K562 (cell line): Measurements from ENCODE around the gene PPFIA1. TPM values are rescaled to one million over a fixed set of nuclear protein-coding genes. Genes with fewer than 3 reads are reported as not detected.

Source experiments
- ATAC-seq: fragments of 200-7000 bp; cut with Tn5 transposase; 3 replicates; pipeline ENCODE4 v1.9.1; 2020; ENCODE audit warnings: moderate library complexity
- BruUV-seq: library from RNA; stranded (reverse); fragments of 400-500 nt; replicated peaks from 2 replicates; lab custom pipeline; 2021; lab: Mats Ljungman, UMichigan
- CTCF ChIA-PET: fragments of 300-600 bp; formaldehyde crosslinking; extraction: SDS; loops from one replicate; lab custom pipeline; 2021; ENCODE audit warnings: low intra/inter-chr PET ratio; lab: Yijun Ruan, JAX
- POLR2A ChIA-PET: fragments of 300-600, 350-650 bp; sonication (Branson Sonifier 250); formaldehyde crosslinking; extraction: SDS; loops from one replicate; lab custom pipeline; 2021; ENCODE audit warnings: antibody characterized with exemption, inconsistent platforms; lab: Yijun Ruan, JAX
- DNase-seq, 4 experiments: peaks; one replicate each; pipeline versions ENCODE4 v3.0.0 to v3.0.0-alpha.2; 2011 to 2018; ENCODE audit warnings: low spot score in 3 of 4, mixed read lengths in 3 of 4; ENCODE audit errors: extremely low read depth in 1 of 4
- FAIRE-seq: peaks from 2 replicates; lab custom pipeline; 2011; peaks lifted over from hg19 to GRCh38; lab: Jason Lieb, UNC
- H2AFZ ChIP-seq: 2 replicates; pipeline ENCODE4 v1.6.0; 2011; ENCODE audit warnings: low read depth, low read length, control low read depth, inconsistent platforms
- H3K27ac ChIP-seq: fragments of 200-600 bp; 3 replicates; pipeline ENCODE4 v1.8.0; 2011; ENCODE audit warnings: low read depth, mild to moderate bottlenecking, control low read depth, inconsistent platforms, low read length, moderate library complexity, mixed read lengths; ENCODE audit errors: extremely low read depth
- H3K27me3 ChIP-seq, 2 experiments: fragments of 300-600 bp in 1 of 2; 2 replicates in 1 of 2; 3 replicates in 1 of 2; pipeline versions ENCODE4 v1.6.0 to v1.8.0; 2011; ENCODE audit warnings: inconsistent platforms in 2 of 2, low read length in 2 of 2, mild to moderate bottlenecking in 1 of 2, mixed read lengths in 1 of 2, moderate library complexity in 1 of 2; ENCODE audit not compliant: control insufficient read depth in 2 of 2, insufficient read depth in 2 of 2
- H3K36me3 ChIP-seq: fragments of 300-600 bp; 3 replicates; pipeline ENCODE4 v1.8.0; 2011; ENCODE audit warnings: mild to moderate bottlenecking, low read length, inconsistent platforms; ENCODE audit not compliant: control insufficient read depth, insufficient read depth
- H3K4me1 ChIP-seq, 2 experiments: fragments of 200-600 bp in 1 of 2; replicated peaks in 1 of 2; 2 replicates in 1 of 2; 3 replicates in 1 of 2; pipeline versions ENCODE4 v1.5.1 to v1.8.0; 2011; ENCODE audit warnings: inconsistent platforms in 2 of 2, low read length in 2 of 2, mild to moderate bottlenecking in 1 of 2, mixed read lengths in 1 of 2, moderate library complexity in 1 of 2; ENCODE audit not compliant: control insufficient read depth in 2 of 2, insufficient read depth in 2 of 2
- H3K4me2 ChIP-seq: 2 replicates; pipeline ENCODE4 v1.6.1; 2011; ENCODE audit warnings: low read length, control low read depth, inconsistent platforms, mixed read lengths; ENCODE audit not compliant: insufficient read depth
- H3K4me3 ChIP-seq: fragments of 200-600 bp; sonication (generic), shearing (Covaris generic); 2 replicates; pipeline ENCODE4 v1.5.1; 2016; ENCODE audit warnings: control low read depth, inconsistent platforms
- H3K79me2 ChIP-seq: fragments of 200-600 bp; 3 replicates; pipeline ENCODE4 v1.8.0; 2011; ENCODE audit warnings: low read length, inconsistent platforms; ENCODE audit not compliant: control insufficient read depth, insufficient read depth
- H3K9ac ChIP-seq, 2 experiments: 2 replicates each; pipeline versions ENCODE4 v1.6.0 to v1.6.1; 2011; ENCODE audit warnings: low read depth in 2 of 2, low read length in 2 of 2, control low read depth in 1 of 2, inconsistent platforms in 1 of 2, mild to moderate bottlenecking in 1 of 2, mixed read lengths in 1 of 2; ENCODE audit not compliant: insufficient read depth in 1 of 2
- H3K9me1 ChIP-seq: one replicate; pipeline ENCODE4 v1.6.0; 2011; ENCODE audit warnings: inconsistent platforms, mild to moderate bottlenecking, low read length, moderate library complexity; ENCODE audit not compliant: control insufficient read depth, insufficient read depth
- H3K9me3 ChIP-seq: replicated peaks from 2 replicates; pipeline ENCODE4 v1.5.1; 2011; ENCODE audit warnings: low read depth, low read length, inconsistent platforms; ENCODE audit not compliant: control insufficient read depth, insufficient read depth
- H4K20me1 ChIP-seq: replicated peaks from 2 replicates; pipeline ENCODE4 v1.6.1; 2011; ENCODE audit warnings: low read length, inconsistent platforms, mixed read lengths; ENCODE audit not compliant: control insufficient read depth, insufficient read depth
- BCLAF1 ChIP-seq, 2 experiments: fragments of 450-650 bp in 1 of 2; IDR thresholded peaks; 2 replicates each; pipeline ENCODE4 v1.6.1; 2011 to 2017; ENCODE audit warnings: low read depth in 2 of 2, antibody characterized with exemption in 1 of 2, borderline replicate concordance in 1 of 2, low read length in 1 of 2, mild to moderate bottlenecking in 1 of 2, mixed read lengths in 1 of 2; ENCODE audit not compliant: control insufficient read depth in 1 of 2
- DDX20 ChIP-seq: fragments of 450-650 bp; IDR thresholded peaks from 2 replicates; pipeline ENCODE4 v1.6.1; 2016; ENCODE audit warnings: missing genetic modification characterization, low read depth, mild to moderate bottlenecking, missing compliant biosample characterization, moderate library complexity
- GTF2F1 ChIP-seq: IDR thresholded peaks from 2 replicates; pipeline ENCODE4 v1.6.1; 2011; ENCODE audit warnings: low read depth, low read length, improper control_type of control experiment
- MAX ChIP-seq: sonication (generic); formaldehyde crosslinking; IDR thresholded peaks from 2 replicates; pipeline ENCODE4 v1.9.0; 2022; ENCODE audit warnings: mild to moderate bottlenecking, missing genetic modification reagents
- MEIS2 ChIP-seq: fragments of 450-650 bp; IDR thresholded peaks from 2 replicates; pipeline ENCODE4 v1.6.1; 2014; ENCODE audit warnings: mild to moderate bottlenecking; ENCODE audit not compliant: partially characterized antibody
- NCOA1 ChIP-seq: fragments of 450-650 bp; IDR thresholded peaks from 2 replicates; pipeline ENCODE4 v1.6.1; 2016; ENCODE audit warnings: low read depth
- NR2C2 ChIP-seq, 2 experiments: fragments of 200-800 bp in 1 of 2; sonication (Bioruptor generic) in 1 of 2; sonication (generic) in 1 of 2; formaldehyde crosslinking in 1 of 2; IDR thresholded peaks; 2 replicates each; pipeline versions ENCODE4 v1.6.1 to v1.8.0; 2016 to 2022; ENCODE audit warnings: mild to moderate bottlenecking in 1 of 2, missing compliant biosample characterization in 1 of 2, missing genetic modification characterization in 1 of 2, missing genetic modification reagents in 1 of 2
- NR4A1 ChIP-seq, 2 experiments: fragments of 250-450 bp in 1 of 2; fragments of 450-650 bp in 1 of 2; sonication (Bioruptor Pico) in 1 of 2; IDR thresholded peaks; 2 replicates each; pipeline versions ENCODE4 v1.4.0 to v1.6.1; 2016 to 2020; ENCODE audit warnings: mild to moderate bottlenecking in 2 of 2, missing compliant biosample characterization in 1 of 2, missing genetic modification characterization in 1 of 2, moderate library complexity in 1 of 2
- SMAD1 ChIP-seq: fragments of 150-350 bp; IDR thresholded peaks from 2 replicates; pipeline ENCODE4 v1.6.1; 2014; ENCODE audit warnings: low read length, low read depth; ENCODE audit not compliant: partially characterized antibody
- SMARCB1 ChIP-seq: IDR thresholded peaks from 2 replicates; pipeline ENCODE4 v1.6.1; 2011; ENCODE audit warnings: improper control_type of control experiment, low read depth; ENCODE audit not compliant: insufficient read length
- SMC3 ChIP-seq: conservative IDR thresholded peaks from 2 replicates; pipeline ENCODE4 v1.6.1; 2011; ENCODE audit warnings: low read depth, low read length, improper control_type of control experiment; ENCODE audit not compliant: insufficient read depth
- TEAD4 ChIP-seq, 2 experiments: sonication (generic) in 1 of 2; formaldehyde crosslinking in 1 of 2; IDR thresholded peaks; 2 replicates each; pipeline versions ENCODE4 v1.6.1 to v1.8.0; 2012 to 2022; ENCODE audit warnings: borderline replicate concordance in 1 of 2, inconsistent platforms in 1 of 2, low read length in 1 of 2, mild to moderate bottlenecking in 1 of 2, missing genetic modification reagents in 1 of 2
- ZNF444 ChIP-seq: fragments of 250-450 bp; sonication (Bioruptor Pico); IDR thresholded peaks from 2 replicates; pipeline ENCODE4 v1.4.0; 2020; ENCODE audit warnings: mild to moderate bottlenecking, moderate library complexity
- WGBS: fragments of 100-300 bp; shearing (Covaris generic); methylation state at CpG from one replicate; pipeline ENCODE4 v1.1.6; 2016; ENCODE audit warnings: low coverage, mixed read lengths; ENCODE audit not compliant: insufficient coverage; ENCODE audit errors: missing lambda C conversion rate; 5-methylcytosine and 5-hydroxymethylcytosine counted together
- in situ Hi-C: fragments of 300-500 bp; cut with MboI; formaldehyde crosslinking; loops from 4 replicates; pipeline ENCODE4 v1.15.0; 2018; ENCODE audit warnings: inconsistent platforms, mixed read lengths
- intact Hi-C: fragments of 100-400 bp; cut with micrococcal nuclease; formaldehyde crosslinking; loops from 2 replicates; pipeline ENCODE4 v1.14.2; 2022
- polyA plus RNA-seq, 8 experiments: library from polyadenylated mRNA; depleted of rRNA in 4 of 8; stranded (reverse) in 5 of 8; unstranded in 3 of 8; fragments of >200 nt; fragmentation: Nextera tagmentation in 2 of 8; fragmentation: Illumina TruSeq in 1 of 8; extraction: Ambion mirVana in 2 of 8; extraction: Trizol in 1 of 8; gene quantifications; 2 replicates each; pipeline versions ENCODE4 v1.2.1 to v1.2.3, GENCODE V29; 2011 to 2014; ENCODE audit warnings: inconsistent platforms in 1 of 8, missing spikeins in 1 of 8
- total RNA-seq, 7 experiments: library from RNA; depleted of rRNA in 6 of 7; stranded (reverse); fragments of >200 nt in 6 of 7; fragmentation: Illumina TruSeq in 2 of 7; extraction: Trizol in 2 of 7; gene quantifications; 2 replicates each; pipeline versions ENCODE4 v1.2.1 to v1.2.3, GENCODE V29; 2011 to 2021; ENCODE audit warnings: low replicate concordance in 1 of 7
- TF ChIP-seq, protein P1 (sequence below): fragments of 250-450 bp; sonication (Bioruptor Pico); IDR thresholded peaks from 2 replicates; pipeline ENCODE4 v1.8.0; 2021; ENCODE audit warnings: borderline replicate concordance, mild to moderate bottlenecking, moderate library complexity; ENCODE audit not compliant: poor library complexity, severe bottlenecking

The PPFIA1 gene
- total and polyA plus RNA-seq, 9 of the 15 experiments (the other 6 are each of a cell fraction or from before 2014, with no cell fraction given): 9.9 to 41.5 (median 28.5) TPM

DNA sequence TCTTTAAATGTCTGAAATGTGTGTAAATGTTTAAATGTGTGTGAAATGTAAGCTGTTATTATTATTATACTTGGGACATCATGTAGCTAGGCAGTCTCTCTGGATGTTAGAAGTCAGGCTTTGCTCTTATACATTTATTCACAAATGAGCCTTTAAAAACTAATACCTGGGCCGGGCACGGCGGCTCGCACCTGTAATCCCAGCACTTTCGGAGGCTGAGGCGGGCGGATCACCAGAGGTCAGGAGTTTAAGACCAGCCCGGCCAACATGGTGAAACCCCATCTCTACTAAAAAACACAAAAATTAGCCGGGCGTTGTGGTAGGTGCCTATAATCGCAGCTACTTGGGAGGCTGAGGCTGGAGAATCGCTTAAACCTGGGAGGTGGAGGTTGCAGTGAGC lies 106.1 kb downstream of the PPFIA1 start (continued):
- TF ChIP-seq TEAD4 (IDR thresholded peaks at IDR 0.05; ENCODE audit: low read length): no peak
- no peak for TF ChIP-seq TEAD4 (CRISPR knock-in tag; IDR thresholded peaks at IDR 0.05; ENCODE audit: borderline replicate concordance)
- TF ChIP-seq SMC3: no peak
- TF ChIP-seq SMAD1: no peak
- TF ChIP-seq, protein P1, sequence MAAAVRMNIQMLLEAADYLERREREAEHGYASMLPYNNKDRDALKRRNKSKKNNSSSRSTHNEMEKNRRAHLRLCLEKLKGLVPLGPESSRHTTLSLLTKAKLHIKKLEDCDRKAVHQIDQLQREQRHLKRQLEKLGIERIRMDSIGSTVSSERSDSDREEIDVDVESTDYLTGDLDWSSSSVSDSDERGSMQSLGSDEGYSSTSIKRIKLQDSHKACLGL (CRISPR knock-in tag): no peak
- no peak for TF ChIP-seq ZNF444
- no peak for TF ChIP-seq MAX (CRISPR knock-in tag)
- TF ChIP-seq NCOA1: no peak

- Histone ChIP-seq H2AFZ (no peak overlapping the region), H3K9me1 (peaks cover 3% of the 10 kb centered on the region), H3K4me3 (no peak overlapping the region), H3K4me1 (peaks cover 0 to 9% of the 10 kb centered on the region in 2 experiments; a peak in 3 of 5 replicates), H3K9ac (no peak overlapping the region), H3K79me2 (no peaks in the 10 kb centered on the region), H4K20me1 (no peaks in the 10 kb centered on the region; the same call in 1 of the 2 replicates), H3K4me2 (no peak overlapping the region), H3K27ac (no peak overlapping the region), H3K9me3 (no peaks in the 10 kb centered on the region), H3K36me3 (peaks cover 90% of the 10 kb centered on the region), H3K27me3 (no peaks in the 10 kb centered on the region)
- DNase-seq (no peak), ATAC-seq (no peak), FAIRE-seq (no peak)
- intact Hi-C loops (no loop called here), in situ Hi-C loops (no loop called here)
- no TSS peak for BruUV-seq
- ChIA-PET CTCF (no interaction called here), POLR2A (interaction anchor here (0.6 to 1.8 kb wide), 2 partner anchors 11 to 36 kb away, joined by 3 to 6 read pairs; no protein-coding TSS in a partner anchor)
- 89% methylated on average over 8 of the region's 8 CpGs for WGBS
- TF ChIP-seq NR4A1 (CRISPR knock-in tag; IDR thresholded peaks at IDR 0.05) (no peak), NR4A1 (tag; IDR thresholded peaks at IDR 0.05) (no peak), MEIS2 (no peak), DDX20 (tag) (no peak), SMARCB1 (no peak), BCLAF1 (IDR thresholded peaks at IDR 0.05; ENCODE audit: borderline replicate concordance in 1 of 2, control insufficient read depth in 1 of 2, low read depth in 2 of 2, low read length in 1 of 2) (no peak), GTF2F1 (no peak), NR2C2 (CRISPR knock-in tag; IDR thresholded peaks at IDR 0.05) (no peak), NR2C2 (tag; IDR thresholded peaks at IDR 0.05) (no peak)
These were observed 107.2 kb downstream of the PPFIA1 start for GRCh38 chr11:70377645-70378044.
